ENCODE results near the gene MAGI1. TPM values are rescaled to one million over a fixed set of nuclear protein-coding genes. Genes with fewer than 3 reads are reported as not detected.

Gene MAGI1
- polyA plus RNA-seq, 3 donors: not detected

GRCh38 chr3:65939801-65940246 lies 98.9 kb downstream of the MAGI1 start:
- Histone ChIP-seq H3K27me3 (ENCODE audit: control insufficient read depth in 2 of 2, insufficient read depth in 2 of 2, low read length in 2 of 2) (no peaks in the 10 kb centered on the region), H2AFZ (ENCODE audit: insufficient read depth, low read depth, low read length, poor library complexity, severe bottlenecking) (no peak overlapping the region), H3K9ac (ENCODE audit: insufficient read depth, low read length, poor library complexity, severe bottlenecking) (no peak overlapping the region), H3K36me3 (replicated peaks in 1 of 2; ENCODE audit: control insufficient read depth in 1 of 2, insufficient read depth in 2 of 2, low read length in 2 of 2) (no peaks in the 10 kb centered on the region), H3K4me1 (ENCODE audit: control insufficient read depth in 1 of 2, insufficient read depth in 2 of 2, low read length in 2 of 2) (no peaks in the 10 kb centered on the region), H3K4me3 (replicated peaks in 1 of 3; ENCODE audit: low read depth in 2 of 3, low read length in 3 of 3) (no peak overlapping the region), H3K27ac (ENCODE audit: low read depth in 1 of 2, low read length in 2 of 2) (no peak overlapping the region), H3K4me2 (replicated peaks; ENCODE audit: extremely low read depth, low read length, poor library complexity, severe bottlenecking) (no peak overlapping the region), H4K20me1 (ENCODE audit: insufficient read depth, low read length) (no peaks in the 10 kb centered on the region), H3K9me3 (replicated peaks in 1 of 2; ENCODE audit: control insufficient read depth in 1 of 2, insufficient read depth in 1 of 2, low read length in 2 of 2) (no peaks in the 10 kb centered on the region), H3K79me2 (ENCODE audit: insufficient read depth, low read length) (no peaks in the 10 kb centered on the region)
- Mint-ChIP-seq H3K9me3 (peaks cover 0 to 5% (median 0%) of the 10 kb centered on the region in 7 donors), H3K4me3 (no peak overlapping the region), H3K27ac (no peak overlapping the region), H3K4me1 (no peaks in the 10 kb centered on the region), H3K27me3 (ENCODE audit: low read depth in 3 of 3) (peaks cover 1 to 4% (median 1%) of the 10 kb centered on the region in 3 donors), H3K36me3 (no peaks in the 10 kb centered on the region)
- TF ChIP-seq CTCF (IDR thresholded peaks at IDR 0.05): no peak
- DNase-seq: no peak
- no CpG with 5 or more reads among the region's 2 CpGs for WGBS (ENCODE audit: insufficient coverage)
- intact Hi-C loops (cut with micrococcal nuclease): no loop called here

- Histone ChIP-seq H4K20me1 (ENCODE audit: insufficient read depth, low read length) (no peaks in the 10 kb centered on the region), H3K27ac (ENCODE audit: low read depth in 1 of 2, low read length in 2 of 2) (no peak overlapping the region), H3K79me2 (ENCODE audit: insufficient read depth, low read length) (no peaks in the 10 kb centered on the region), H3K4me2 (replicated peaks; ENCODE audit: extremely low read depth, low read length, poor library complexity, severe bottlenecking) (no peak overlapping the region), H3K9me3 (replicated peaks in 1 of 2; ENCODE audit: control insufficient read depth in 1 of 2, insufficient read depth in 1 of 2, low read length in 2 of 2) (no peaks in the 10 kb centered on the region), H3K27me3 (ENCODE audit: control insufficient read depth in 2 of 2, insufficient read depth in 2 of 2, low read length in 2 of 2) (no peaks in the 10 kb centered on the region), H3K9ac (ENCODE audit: insufficient read depth, low read length, poor library complexity, severe bottlenecking) (no peak overlapping the region), H3K4me1 (ENCODE audit: control insufficient read depth in 1 of 2, insufficient read depth in 2 of 2, low read length in 2 of 2) (no peaks in the 10 kb centered on the region), H3K4me3 (replicated peaks in 1 of 3; ENCODE audit: low read depth in 2 of 3, low read length in 3 of 3) (no peak overlapping the region), H2AFZ (ENCODE audit: insufficient read depth, low read depth, low read length, poor library complexity, severe bottlenecking) (no peak overlapping the region), H3K36me3 (replicated peaks in 1 of 2; ENCODE audit: control insufficient read depth in 1 of 2, insufficient read depth in 2 of 2, low read length in 2 of 2) (no peaks in the 10 kb centered on the region)
- Mint-ChIP-seq H3K27ac (no peak overlapping the region), H3K36me3 (no peaks in the 10 kb centered on the region), H3K4me3 (no peak overlapping the region), H3K27me3 (ENCODE audit: low read depth in 3 of 3) (peaks cover 1 to 4% (median 1%) of the 10 kb centered on the region in 3 donors), H3K4me1 (no peaks in the 10 kb centered on the region), H3K9me3 (peaks cover 0 to 5% (median 0%) of the 10 kb centered on the region in 7 donors)
- no peak for DNase-seq
- intact Hi-C loops (cut with micrococcal nuclease): no loop called here
- no CpG with 5 or more reads among the region's 2 CpGs for WGBS (ENCODE audit: insufficient coverage)
- TF ChIP-seq CTCF (IDR thresholded peaks at IDR 0.05): no peak
Measured at GRCh38 chr3:65939184-65939583, 99.5 kb downstream of the MAGI1 start.

Data from CD14-positive monocyte (primary cell).